Measurements from ENCODE around the gene FRMD4B.

The FRMD4B gene

DNA sequence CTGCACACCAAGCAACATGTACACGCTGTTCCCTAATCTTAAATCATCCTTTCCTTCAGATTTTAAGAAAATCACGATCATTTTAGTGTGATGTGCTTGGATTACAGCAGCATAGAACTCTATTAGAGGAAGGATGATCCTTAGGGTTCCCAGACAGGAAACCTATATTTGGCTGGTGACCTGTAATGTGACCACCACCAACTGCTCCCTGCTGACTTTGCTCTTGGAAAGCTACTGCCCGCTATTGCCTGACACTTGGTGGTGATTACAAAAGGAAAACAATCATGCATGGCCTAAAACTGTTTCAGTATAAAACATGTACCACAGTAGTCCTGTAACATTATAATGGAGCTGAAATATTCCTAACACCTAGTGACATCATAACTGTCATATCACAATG is 236.3 kb downstream of the FRMD4B start:
- Histone ChIP-seq H3K9ac (ENCODE audit: low read length) (no peak overlapping the region), H3K36me3 (ENCODE audit: control insufficient read depth, low read depth, low read length) (no peaks in the 10 kb centered on the region), H3K27ac (ENCODE audit: low read length) (no peak overlapping the region), H3K9me3 (ENCODE audit: control insufficient read depth, low read depth, low read length) (no peaks in the 10 kb centered on the region), H3K4me3 (ENCODE audit: low read length) (no peak overlapping the region), H3K4me1 (ENCODE audit: control insufficient read depth, low read depth, low read length) (peaks cover 3% of the 10 kb centered on the region), H3K27me3 (ENCODE audit: control insufficient read depth, insufficient read depth, low read length) (peaks cover 7% of the 10 kb centered on the region)

DNA sequence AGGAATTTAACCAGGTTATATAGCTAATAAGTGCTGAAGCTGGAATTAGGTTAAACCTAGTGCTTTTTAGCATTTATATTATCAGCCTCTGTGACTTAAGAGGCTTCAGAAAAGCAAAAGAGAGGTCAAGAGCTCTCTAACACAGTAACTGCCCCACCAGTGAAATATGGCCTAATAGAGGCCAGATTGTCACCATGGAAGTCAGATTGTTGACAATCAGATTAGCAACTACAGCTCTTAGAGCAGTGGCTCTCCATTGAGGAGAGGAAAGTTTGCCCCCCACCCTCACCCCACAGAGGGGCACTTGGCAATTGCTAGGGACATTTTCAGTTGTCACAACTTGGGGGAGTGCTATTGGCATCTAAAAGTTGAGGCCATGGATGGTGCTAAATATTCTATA is 240.2 kb downstream of the FRMD4B start:
- H3K27ac ChIP-seq (ENCODE audit: low read length) = no peak overlapping the region
- no peaks in the 10 kb centered on the region for H3K9me3 ChIP-seq (ENCODE audit: control insufficient read depth, low read depth, low read length)
- H3K9ac ChIP-seq (ENCODE audit: low read length) = no peak overlapping the region
- H3K4me1 ChIP-seq (ENCODE audit: control insufficient read depth, low read depth, low read length) = peaks cover 11% of the 10 kb centered on the region
- H3K36me3 ChIP-seq (ENCODE audit: control insufficient read depth, low read depth, low read length) = no peaks in the 10 kb centered on the region
- no peak overlapping the region for H3K4me3 ChIP-seq (ENCODE audit: low read length)
- peaks cover 23% of the 10 kb centered on the region for H3K27me3 ChIP-seq (ENCODE audit: control insufficient read depth, insufficient read depth, low read length)

DNA sequence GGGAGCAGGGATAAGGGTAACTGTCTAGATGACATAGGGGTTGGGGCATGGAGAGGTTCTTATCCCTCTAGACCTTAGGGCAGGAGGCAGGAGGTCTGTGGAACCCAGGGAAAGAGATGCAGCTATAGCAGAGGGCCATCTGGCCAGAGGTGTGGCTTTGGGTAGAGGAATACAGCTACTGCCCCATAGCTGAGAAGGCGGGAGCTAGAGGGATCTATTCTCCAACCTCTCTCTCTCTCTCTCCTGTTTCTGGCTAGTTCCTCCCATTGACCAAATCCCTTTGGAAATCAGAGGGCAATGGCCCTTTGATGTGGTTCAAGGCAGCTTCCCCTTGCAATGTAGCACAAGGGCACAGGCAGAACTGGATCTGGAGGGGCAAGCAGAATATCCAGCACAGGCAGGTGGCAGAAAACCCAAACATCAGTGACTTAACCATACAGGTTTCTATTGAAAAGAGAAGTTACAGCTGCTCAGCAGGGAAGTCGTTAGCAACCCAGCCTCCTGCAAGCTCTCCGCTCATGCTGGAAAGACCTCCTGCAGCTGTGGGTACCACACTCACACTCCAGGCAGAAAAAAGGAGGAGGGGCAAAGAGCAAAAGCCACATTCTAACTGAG is 241.2 kb downstream of the FRMD4B start:
- peaks cover 23% of the 10 kb centered on the region for H3K27me3 ChIP-seq (ENCODE audit: control insufficient read depth, insufficient read depth, low read length)
- H3K4me3 ChIP-seq (ENCODE audit: low read length) = no peak overlapping the region
- no peak overlapping the region for H3K27ac ChIP-seq (ENCODE audit: low read length)
- H3K4me1 ChIP-seq (ENCODE audit: control insufficient read depth, low read depth, low read length) = peaks cover 11% of the 10 kb centered on the region
- no peak overlapping the region for H3K9ac ChIP-seq (ENCODE audit: low read length)
- H3K9me3 ChIP-seq (ENCODE audit: control insufficient read depth, low read depth, low read length) = no peaks in the 10 kb centered on the region
- H3K36me3 ChIP-seq (ENCODE audit: control insufficient read depth, low read depth, low read length) = no peaks in the 10 kb centered on the region

DNA sequence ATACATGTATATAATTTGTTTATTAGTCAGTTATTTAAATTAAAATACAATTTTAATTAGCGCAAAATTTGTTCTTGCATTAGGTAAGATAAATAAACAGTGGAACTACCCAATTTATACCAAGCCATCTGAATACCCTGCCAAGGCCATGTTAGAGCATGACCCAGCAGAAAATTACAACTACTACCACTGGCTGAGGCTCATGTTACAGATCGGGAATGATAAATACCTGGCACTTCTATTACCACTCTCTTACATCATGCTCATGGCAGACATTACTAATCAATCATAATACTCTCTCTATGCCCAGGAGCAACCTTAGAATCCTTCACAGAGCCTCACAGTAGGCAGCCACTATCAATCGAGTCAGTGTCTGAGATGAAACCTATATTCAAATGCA is 242.3 kb downstream of the FRMD4B start:
- H3K9me3 ChIP-seq (ENCODE audit: control insufficient read depth, low read depth, low read length) = no peaks in the 10 kb centered on the region
- peaks cover 11% of the 10 kb centered on the region for H3K4me1 ChIP-seq (ENCODE audit: control insufficient read depth, low read depth, low read length)
- peaks cover 23% of the 10 kb centered on the region for H3K27me3 ChIP-seq (ENCODE audit: control insufficient read depth, insufficient read depth, low read length)
- no peak overlapping the region for H3K27ac ChIP-seq (ENCODE audit: low read length)
- H3K36me3 ChIP-seq (ENCODE audit: control insufficient read depth, low read depth, low read length) = no peaks in the 10 kb centered on the region
- H3K9ac ChIP-seq (ENCODE audit: low read length) = no peak overlapping the region
- no peak overlapping the region for H3K4me3 ChIP-seq (ENCODE audit: low read length)

DNA sequence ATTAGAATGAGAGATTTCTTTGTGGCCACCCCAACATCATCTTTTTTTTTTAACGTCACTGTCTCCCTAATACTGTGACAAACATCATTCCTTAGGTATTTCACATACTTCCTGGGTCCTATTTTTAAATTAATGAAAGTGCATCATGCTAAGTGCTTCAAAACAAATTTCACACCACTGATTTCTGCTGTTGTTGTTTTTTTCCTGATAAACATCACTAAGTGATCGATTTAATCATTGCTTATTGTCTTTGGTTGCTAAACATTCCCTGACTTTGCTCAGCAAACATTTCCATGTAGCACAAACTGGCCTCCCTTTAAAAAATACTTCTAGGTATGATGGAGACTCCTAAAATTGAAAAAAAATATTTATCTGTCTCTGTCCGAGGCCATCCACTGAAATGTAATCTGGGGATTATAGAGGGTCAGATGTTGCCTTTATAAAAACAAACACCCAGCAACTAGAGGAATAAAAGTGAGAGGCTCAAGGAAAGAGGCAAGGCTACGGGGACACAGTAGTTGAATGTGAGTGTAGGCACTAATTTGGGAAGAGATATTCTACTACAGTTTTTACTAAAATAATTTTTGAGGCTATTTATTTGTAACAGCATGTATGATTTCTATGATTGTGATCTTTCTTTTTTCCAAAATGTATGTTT is 243.0 kb downstream of the FRMD4B start:
- Histone ChIP-seq H3K9me3 (ENCODE audit: control insufficient read depth, low read depth, low read length) (no peaks in the 10 kb centered on the region), H3K4me3 (ENCODE audit: low read length) (no peak overlapping the region), H3K4me1 (ENCODE audit: control insufficient read depth, low read depth, low read length) (peaks cover 11% of the 10 kb centered on the region), H3K27me3 (ENCODE audit: control insufficient read depth, insufficient read depth, low read length) (peaks cover 23% of the 10 kb centered on the region), H3K9ac (ENCODE audit: low read length) (no peak overlapping the region), H3K27ac (ENCODE audit: low read length) (no peak overlapping the region), H3K36me3 (ENCODE audit: control insufficient read depth, low read depth, low read length) (no peaks in the 10 kb centered on the region)

DNA sequence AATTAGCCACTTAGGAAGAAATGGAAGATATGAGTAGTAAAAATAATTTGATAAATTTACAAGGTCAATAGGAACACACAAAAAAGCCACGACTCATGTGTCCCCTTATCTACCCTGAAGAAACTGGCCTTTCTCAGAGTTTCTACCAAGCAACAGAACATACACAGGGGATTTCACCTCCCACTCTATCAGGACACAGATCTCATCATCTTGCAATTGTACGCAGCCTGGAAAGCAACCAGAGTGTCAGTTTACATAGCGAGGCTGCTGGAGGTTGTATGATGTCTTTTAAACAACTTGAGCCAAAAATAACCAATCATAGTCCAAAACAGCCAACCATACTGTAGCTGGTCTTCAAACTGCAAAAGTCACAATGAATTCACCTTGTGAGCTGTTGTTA is 243.8 kb downstream of the FRMD4B start:
- no peak overlapping the region for H3K4me3 ChIP-seq (ENCODE audit: low read length)
- H3K9ac ChIP-seq (ENCODE audit: low read length) = no peak overlapping the region
- H3K27me3 ChIP-seq (ENCODE audit: control insufficient read depth, insufficient read depth, low read length) = peaks cover 23% of the 10 kb centered on the region
- peaks cover 11% of the 10 kb centered on the region for H3K4me1 ChIP-seq (ENCODE audit: control insufficient read depth, low read depth, low read length)
- H3K9me3 ChIP-seq (ENCODE audit: control insufficient read depth, low read depth, low read length) = no peaks in the 10 kb centered on the region
- H3K27ac ChIP-seq (ENCODE audit: low read length) = no peak overlapping the region
- no peaks in the 10 kb centered on the region for H3K36me3 ChIP-seq (ENCODE audit: control insufficient read depth, low read depth, low read length)

DNA sequence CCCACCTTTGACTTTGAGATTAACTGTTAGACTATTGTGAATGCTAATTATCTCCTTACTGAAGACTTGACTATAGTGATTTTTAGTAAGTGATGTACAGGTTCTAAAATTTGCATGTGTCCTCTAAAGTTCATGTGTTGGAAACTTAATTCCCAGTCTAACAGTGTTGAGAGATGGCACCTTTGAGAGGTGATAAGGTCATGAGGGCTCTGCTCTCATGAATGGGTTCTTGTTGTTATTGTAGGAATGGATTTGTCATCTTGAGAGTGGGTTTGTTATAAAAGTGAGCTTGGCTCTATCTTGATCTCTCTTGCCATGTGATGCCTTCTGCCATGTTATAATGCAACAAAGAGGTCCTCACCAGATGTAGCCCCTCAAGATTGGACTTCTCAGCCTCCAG is 244.6 kb downstream of the FRMD4B start:
- Histone ChIP-seq H3K4me3 (ENCODE audit: low read length) (no peak overlapping the region), H3K4me1 (ENCODE audit: control insufficient read depth, low read depth, low read length) (peaks cover 11% of the 10 kb centered on the region), H3K27ac (ENCODE audit: low read length) (no peak overlapping the region), H3K27me3 (ENCODE audit: control insufficient read depth, insufficient read depth, low read length) (peaks cover 23% of the 10 kb centered on the region), H3K9ac (ENCODE audit: low read length) (no peak overlapping the region), H3K36me3 (ENCODE audit: control insufficient read depth, low read depth, low read length) (no peaks in the 10 kb centered on the region), H3K9me3 (ENCODE audit: control insufficient read depth, low read depth, low read length) (no peaks in the 10 kb centered on the region)

DNA sequence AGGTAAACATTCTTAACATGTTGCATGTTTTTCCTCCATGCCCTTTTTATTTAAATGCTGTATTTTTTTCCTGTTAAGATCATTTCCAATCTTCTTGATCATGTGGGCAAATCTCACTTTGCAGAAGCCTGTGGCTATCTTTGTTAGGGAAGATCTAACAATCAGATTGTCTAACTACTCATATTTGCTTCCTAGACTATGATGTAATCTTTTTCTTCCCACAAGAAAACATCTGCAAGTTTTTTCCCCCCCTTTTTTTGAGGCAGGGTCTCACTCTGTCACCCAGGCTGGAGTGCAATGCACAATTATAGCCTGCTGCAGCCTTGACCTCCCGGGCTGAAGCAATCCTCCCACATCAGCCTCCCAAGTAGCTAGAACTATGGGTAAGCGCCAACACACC is 248.5 kb downstream of the FRMD4B start:
- Histone ChIP-seq H3K36me3 (ENCODE audit: control insufficient read depth, low read depth, low read length) (no peaks in the 10 kb centered on the region), H3K9me3 (ENCODE audit: control insufficient read depth, low read depth, low read length) (no peaks in the 10 kb centered on the region), H3K4me3 (ENCODE audit: low read length) (no peak overlapping the region), H3K4me1 (ENCODE audit: control insufficient read depth, low read depth, low read length) (no peaks in the 10 kb centered on the region), H3K27ac (ENCODE audit: low read length) (no peak overlapping the region), H3K9ac (ENCODE audit: low read length) (no peak overlapping the region), H3K27me3 (ENCODE audit: control insufficient read depth, insufficient read depth, low read length) (no peaks in the 10 kb centered on the region)

DNA sequence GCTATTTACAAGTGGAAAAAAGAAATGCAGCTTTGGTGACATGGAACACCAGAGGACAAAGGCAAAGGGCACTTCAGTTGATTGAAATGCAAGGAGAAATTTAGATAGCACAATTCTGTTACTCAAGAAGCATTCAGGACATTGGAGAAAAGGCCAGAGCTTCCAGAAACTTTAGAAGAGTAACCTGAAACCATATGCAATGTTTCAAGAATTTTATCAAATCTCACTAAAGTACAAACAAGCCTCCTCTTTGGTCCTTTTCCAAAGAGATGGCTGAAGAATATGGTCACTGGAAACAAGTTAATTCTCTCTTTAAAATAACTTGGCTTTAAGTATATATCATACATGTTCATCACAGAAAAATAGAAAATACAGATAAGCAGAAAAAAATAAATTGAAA is 248.9 kb downstream of the FRMD4B start:
- no peak overlapping the region for H3K4me3 ChIP-seq (ENCODE audit: low read length)
- no peaks in the 10 kb centered on the region for H3K36me3 ChIP-seq (ENCODE audit: control insufficient read depth, low read depth, low read length)

DNA sequence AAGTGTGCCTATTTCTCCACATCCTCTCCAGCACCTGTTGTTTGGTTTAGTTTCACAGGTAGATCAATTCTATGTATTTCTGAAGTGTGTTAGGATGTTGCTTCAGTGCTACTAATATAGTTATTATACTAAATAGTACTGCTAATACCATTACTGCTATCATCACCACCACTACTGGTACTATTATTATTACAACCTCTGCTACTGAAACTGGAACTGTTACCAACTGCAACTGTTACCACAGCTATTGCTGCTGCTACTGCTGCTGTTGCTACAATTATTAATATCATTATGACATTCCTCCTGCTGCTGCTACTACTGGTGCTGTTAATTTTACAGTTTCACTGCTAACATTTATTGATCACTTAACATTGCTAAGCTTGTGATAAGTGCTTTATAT is 255.2 kb downstream of the FRMD4B start:
- H3K4me3 ChIP-seq (ENCODE audit: low read length) = no peak overlapping the region
- H3K27me3 ChIP-seq (ENCODE audit: control insufficient read depth, insufficient read depth, low read length) = no peaks in the 10 kb centered on the region
- no peaks in the 10 kb centered on the region for H3K9me3 ChIP-seq (ENCODE audit: control insufficient read depth, low read depth, low read length)
- no peak overlapping the region for H3K27ac ChIP-seq (ENCODE audit: low read length)
- no peaks in the 10 kb centered on the region for H3K4me1 ChIP-seq (ENCODE audit: control insufficient read depth, low read depth, low read length)
- H3K9ac ChIP-seq (ENCODE audit: low read length) = no peak overlapping the region
- no peaks in the 10 kb centered on the region for H3K36me3 ChIP-seq (ENCODE audit: control insufficient read depth, low read depth, low read length)

More for the DNA sequence above, 248.9 kb downstream of the FRMD4B start:
- Histone ChIP-seq H3K9me3 (ENCODE audit: control insufficient read depth, low read depth, low read length) (no peaks in the 10 kb centered on the region), H3K9ac (ENCODE audit: low read length) (no peak overlapping the region), H3K27ac (ENCODE audit: low read length) (no peak overlapping the region), H3K4me1 (ENCODE audit: control insufficient read depth, low read depth, low read length) (no peaks in the 10 kb centered on the region), H3K27me3 (ENCODE audit: control insufficient read depth, insufficient read depth, low read length) (no peaks in the 10 kb centered on the region)

DNA sequence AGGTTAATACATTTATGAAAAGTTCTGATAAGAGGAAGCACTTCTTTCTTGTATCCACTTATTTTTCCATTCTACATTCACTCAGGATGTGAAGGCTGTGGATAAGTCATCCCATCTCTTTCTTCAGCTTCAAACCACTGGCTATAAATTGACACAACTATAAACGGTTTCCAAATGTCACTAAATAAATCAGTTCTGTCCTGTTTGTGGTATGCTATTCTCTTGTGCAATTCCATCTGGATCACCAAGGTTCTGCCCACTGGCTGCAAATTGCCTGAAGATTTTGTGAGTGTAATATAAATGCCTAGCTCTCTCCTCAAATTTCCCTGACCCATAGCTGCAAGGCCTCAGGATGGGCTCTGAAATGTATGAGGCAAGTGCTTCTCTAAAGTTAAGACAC is 256.4 kb downstream of the FRMD4B start:
- H3K36me3 ChIP-seq (ENCODE audit: control insufficient read depth, low read depth, low read length) = no peaks in the 10 kb centered on the region
- H3K4me3 ChIP-seq (ENCODE audit: low read length) = no peak overlapping the region
- H3K27me3 ChIP-seq (ENCODE audit: control insufficient read depth, insufficient read depth, low read length) = no peaks in the 10 kb centered on the region
- H3K4me1 ChIP-seq (ENCODE audit: control insufficient read depth, low read depth, low read length) = no peaks in the 10 kb centered on the region
- no peaks in the 10 kb centered on the region for H3K9me3 ChIP-seq (ENCODE audit: control insufficient read depth, low read depth, low read length)
- H3K27ac ChIP-seq (ENCODE audit: low read length) = no peak overlapping the region
- H3K9ac ChIP-seq (ENCODE audit: low read length) = no peak overlapping the region

DNA sequence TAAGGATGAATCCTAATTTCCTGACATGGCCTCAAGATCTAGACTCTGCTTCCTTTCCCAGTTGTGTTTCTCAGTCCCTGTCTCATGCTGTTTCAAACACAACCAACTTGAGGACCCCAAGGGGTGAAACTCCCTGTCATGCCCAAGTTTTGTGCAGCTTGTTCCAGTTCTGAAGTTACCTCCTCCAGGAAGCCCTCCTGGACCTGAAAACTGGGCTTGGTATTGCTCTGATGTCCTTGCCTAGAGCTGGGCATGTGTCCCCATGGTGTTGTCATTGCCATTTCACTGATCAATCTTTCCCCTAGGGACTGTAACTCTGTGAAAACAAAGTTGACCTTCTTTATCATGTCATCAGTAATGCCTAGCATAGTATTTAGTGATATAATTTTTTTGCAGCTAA is 257.4 kb downstream of the FRMD4B start:
- Histone ChIP-seq H3K27me3 (ENCODE audit: control insufficient read depth, insufficient read depth, low read length) (no peaks in the 10 kb centered on the region), H3K36me3 (ENCODE audit: control insufficient read depth, low read depth, low read length) (no peaks in the 10 kb centered on the region), H3K4me1 (ENCODE audit: control insufficient read depth, low read depth, low read length) (no peaks in the 10 kb centered on the region), H3K9me3 (ENCODE audit: control insufficient read depth, low read depth, low read length) (no peaks in the 10 kb centered on the region), H3K4me3 (ENCODE audit: low read length) (no peak overlapping the region), H3K27ac (ENCODE audit: low read length) (no peak overlapping the region), H3K9ac (ENCODE audit: low read length) (no peak overlapping the region)

Measured in iPS-18a (cell line).